ENCODE measurements around the gene CSTA. TPM values are rescaled to one million over a fixed set of nuclear protein-coding genes. Genes with fewer than 3 reads are reported as not detected.
"Not testable (repeated sequence)": the region's sequence is repeated elsewhere in the genome, so short reads cannot be mapped to it uniquely, and the experiment has no call there.

The CSTA gene
- total RNA-seq, 2 donors from 2014 or later = 0.35 TPM; not detected in 1

DNA sequence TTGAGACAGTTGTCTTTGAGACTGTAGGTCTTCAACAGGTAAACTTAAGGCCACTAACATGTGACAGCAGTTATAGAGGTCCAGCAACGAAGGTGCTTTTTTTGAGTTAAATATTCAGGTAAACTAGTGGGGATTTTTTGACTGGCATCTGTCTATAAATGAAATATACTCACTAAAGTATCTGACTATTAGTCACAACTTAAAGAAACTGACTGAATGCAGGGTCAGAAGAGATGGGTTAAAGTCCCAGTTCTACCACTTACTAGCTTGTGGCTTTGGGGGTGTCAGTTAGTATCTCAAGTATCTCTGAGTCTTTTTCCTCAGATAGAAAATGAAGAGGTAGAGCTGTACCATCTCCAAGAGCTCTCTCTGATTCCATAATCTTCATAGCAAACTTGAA lies 40.0 kb downstream of the CSTA start:
- no peaks in the 10 kb centered on the region for H3K27me3 Mint-ChIP-seq (ENCODE audit: low read depth)
- H3K9me3 Mint-ChIP-seq = no peaks in the 10 kb centered on the region
- peak; percentile 77 to 79 for ATAC-seq (replicated peaks in 1 of 2)
- peaks cover 11 to 27% of the 10 kb centered on the region in 2 donors for H3K36me3 Mint-ChIP-seq (ENCODE audit: insufficient read depth in 2 of 2)
- peak overlapping the region; percentile 99 for H3K27ac Mint-ChIP-seq
- peak overlapping the region; percentile 59 to 96 for H3K4me3 Mint-ChIP-seq
- peaks cover 49% of the 10 kb centered on the region for H3K4me1 Mint-ChIP-seq (ENCODE audit: low read depth)
- peak; percentile 8 to 24 for DNase-seq

DNA sequence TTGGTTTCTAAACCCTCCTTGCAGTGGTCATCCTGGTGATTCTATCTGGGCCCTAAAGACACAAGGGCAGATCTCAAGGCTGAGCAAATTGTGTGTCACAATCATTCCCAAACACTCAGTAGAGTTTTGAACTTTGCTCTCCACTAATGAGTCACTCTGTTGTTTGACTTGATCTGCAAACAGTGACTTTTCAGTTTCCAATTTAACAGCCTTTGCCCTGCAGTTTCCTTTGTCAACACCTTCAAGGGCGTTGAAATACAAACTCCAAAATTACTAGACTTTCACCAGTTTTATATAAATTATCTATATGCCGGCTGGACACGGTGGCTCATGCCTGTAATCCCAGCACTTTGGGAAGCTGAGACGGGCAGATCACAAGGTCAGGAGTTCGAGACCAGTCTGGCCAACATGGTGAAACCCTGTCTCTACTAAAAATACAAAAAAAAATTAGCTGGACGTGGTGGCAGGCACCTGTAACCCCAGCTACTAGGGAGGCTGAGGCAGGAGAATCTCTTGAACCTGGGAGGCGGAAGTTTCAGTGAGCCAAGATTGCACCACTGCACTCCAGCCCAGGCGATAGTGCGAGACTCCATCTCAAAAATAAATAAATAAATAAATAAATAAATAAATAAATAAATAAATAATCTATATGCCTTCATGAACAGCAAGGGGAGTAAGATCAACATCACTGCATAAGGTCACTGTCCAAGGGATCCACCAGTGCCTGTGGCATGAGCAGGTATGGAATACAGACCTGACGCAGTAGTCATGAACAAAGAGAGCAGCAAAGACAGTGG lies 40.7 kb downstream of the CSTA start:
- DNase-seq = peak; percentile 45 to 52
- peaks cover 11 to 25% of the 10 kb centered on the region in 2 donors for H3K36me3 Mint-ChIP-seq (ENCODE audit: insufficient read depth in 2 of 2)
- peak overlapping the region; percentile 99 for H3K27ac Mint-ChIP-seq
- H3K9me3 Mint-ChIP-seq; H3K27me3 Mint-ChIP-seq (ENCODE audit: low read depth): not testable (repeated sequence)
- peak overlapping the region; percentile 59 to 96 for H3K4me3 Mint-ChIP-seq
- H3K4me1 Mint-ChIP-seq (ENCODE audit: low read depth) = peaks cover 49% of the 10 kb centered on the region
- peak; percentile 89 to 92 for ATAC-seq (replicated peaks in 1 of 2)

DNA sequence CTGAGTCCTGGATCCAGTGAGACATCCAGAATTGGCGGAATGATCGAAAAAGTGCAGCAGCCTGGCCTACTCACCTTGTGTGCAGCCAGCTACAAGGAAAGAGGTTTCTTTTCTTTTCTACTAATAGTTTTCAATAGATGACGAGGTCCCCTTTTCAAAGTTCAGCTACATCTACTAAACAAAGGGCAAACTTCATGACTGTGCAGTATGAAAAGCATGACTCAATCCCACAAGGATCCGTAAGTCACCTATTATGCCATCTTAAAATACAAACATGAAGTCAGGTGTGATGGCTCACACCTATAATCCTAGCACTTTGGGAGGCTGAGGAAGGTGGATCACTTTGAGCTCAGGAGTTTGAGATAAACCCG lies 41.3 kb downstream of the CSTA start:
- H3K9me3 Mint-ChIP-seq = no peaks in the 10 kb centered on the region
- H3K4me1 Mint-ChIP-seq (ENCODE audit: low read depth) = peaks cover 52% of the 10 kb centered on the region
- no peak for DNase-seq
- H3K36me3 Mint-ChIP-seq (ENCODE audit: insufficient read depth in 2 of 2) = peaks cover 11 to 29% of the 10 kb centered on the region in 2 donors
- H3K27me3 Mint-ChIP-seq (ENCODE audit: low read depth) = no peaks in the 10 kb centered on the region
- peak overlapping the region; percentile 34 to 50 for H3K4me3 Mint-ChIP-seq
- H3K27ac Mint-ChIP-seq = peak overlapping the region; percentile 76
- peak; percentile 15 to 32 for ATAC-seq (replicated peaks in 1 of 2)

DNA sequence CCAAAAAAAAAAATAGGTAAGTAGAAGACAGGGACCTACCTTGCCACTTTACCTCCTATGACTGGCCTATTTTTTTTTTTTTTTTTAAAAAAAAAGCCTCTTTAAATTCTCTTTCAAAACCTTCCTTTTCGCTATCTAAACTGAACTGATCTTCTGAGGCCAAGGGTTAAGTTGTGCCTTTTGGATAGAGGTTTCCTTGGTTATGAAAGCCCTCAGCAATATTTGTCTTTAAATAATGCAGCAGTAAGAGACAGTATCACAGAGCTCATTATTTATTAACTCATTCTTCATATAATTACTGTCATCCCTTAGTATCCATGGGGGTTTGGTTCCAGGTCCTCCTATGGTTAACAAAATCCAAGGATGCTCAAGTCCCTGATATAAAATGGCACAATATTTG lies 49.0 kb downstream of the CSTA start:
- no peak overlapping the region for H3K27ac Mint-ChIP-seq
- no peaks in the 10 kb centered on the region for H3K27me3 Mint-ChIP-seq (ENCODE audit: low read depth)

DNA sequence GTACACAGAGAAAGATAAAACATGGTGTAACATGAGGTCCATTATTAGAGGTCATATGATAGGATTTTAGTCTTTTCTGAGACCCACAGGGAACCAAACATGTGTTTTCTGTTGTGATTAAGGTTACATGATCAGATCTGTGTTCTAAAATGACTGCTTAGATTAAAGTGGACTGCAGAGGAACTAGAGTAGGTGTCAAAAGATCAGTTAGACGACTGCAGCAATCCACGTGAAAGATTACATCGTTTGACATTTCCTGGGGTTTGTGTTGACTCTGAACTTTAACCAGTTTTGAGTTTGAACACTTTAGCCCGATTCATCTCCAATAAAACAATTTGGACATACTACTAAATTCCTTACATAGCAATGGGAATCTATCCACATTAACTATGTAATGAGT lies 52.9 kb downstream of the CSTA start:
- Mint-ChIP-seq H3K36me3 (ENCODE audit: insufficient read depth in 2 of 2) (peaks cover 15 to 25% of the 10 kb centered on the region in 2 donors), H3K27ac (peak overlapping the region; percentile 96), H3K27me3 (ENCODE audit: low read depth) (no peaks in the 10 kb centered on the region), H3K9me3 (no peaks in the 10 kb centered on the region), H3K4me3 (peak overlapping the region in 1 of 2 donors; percentile 35), H3K4me1 (ENCODE audit: low read depth) (peaks cover 58% of the 10 kb centered on the region)
- DNase-seq = no peak
- peak; percentile 73 to 81 for ATAC-seq (replicated peaks in 1 of 2)

More for the DNA sequence above, 49.0 kb downstream of the CSTA start:
- Mint-ChIP-seq H3K9me3 (no peaks in the 10 kb centered on the region), H3K36me3 (ENCODE audit: insufficient read depth in 2 of 2) (peaks cover 16 to 30% of the 10 kb centered on the region in 2 donors), H3K4me1 (ENCODE audit: low read depth) (peaks cover 26% of the 10 kb centered on the region), H3K4me3 (no peak overlapping the region)
- ATAC-seq (replicated peaks in 1 of 2) (no peak), DNase-seq (no peak)

DNA sequence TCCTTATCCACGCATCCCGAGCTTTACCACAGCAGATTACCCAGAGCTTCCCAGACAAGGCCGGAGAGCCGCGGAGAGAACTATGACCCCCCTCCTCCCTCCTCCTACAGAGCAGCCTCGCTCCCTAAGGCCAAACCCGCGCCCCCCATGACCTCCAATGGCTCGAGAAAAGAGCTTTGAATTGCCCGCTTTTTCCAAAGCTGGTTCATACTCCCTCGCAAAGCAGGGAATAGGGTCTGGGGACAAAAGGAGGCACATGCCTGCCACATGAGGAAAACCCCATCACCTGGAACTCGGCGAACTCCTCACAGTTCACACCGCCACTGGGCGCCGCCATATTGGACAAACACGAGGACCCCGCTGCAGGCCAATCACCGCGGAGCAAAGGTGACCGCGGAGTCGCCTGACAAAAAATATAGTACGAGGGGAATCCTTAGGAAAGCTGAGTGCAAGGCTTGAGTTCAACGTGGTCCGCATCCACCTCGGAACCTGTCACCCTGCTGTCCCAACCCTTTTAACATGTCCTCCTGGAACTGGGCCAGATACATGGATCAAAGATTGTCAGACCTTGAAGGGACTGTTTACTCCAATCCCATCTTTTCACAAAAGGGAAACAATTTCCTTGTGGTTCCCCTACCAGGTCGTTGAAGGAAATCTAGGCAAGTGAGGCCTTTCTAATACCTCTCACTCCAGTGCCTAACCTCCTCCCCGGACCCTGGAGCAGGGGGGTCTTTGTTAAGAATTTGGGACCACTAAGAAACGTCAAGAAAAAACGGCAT lies 58.0 kb downstream of the CSTA start, which contains the start of gene MIX23:
Gene MIX23, minus strand, starts transcription at position 344 of the 779 bp plus-strand sequence. Its CDS starts 7 bp downstream, at position 337.
- no peaks in the 10 kb centered on the region for H3K9me3 Mint-ChIP-seq
- no peaks in the 10 kb centered on the region for H3K27me3 Mint-ChIP-seq (ENCODE audit: low read depth)
- H3K4me1 Mint-ChIP-seq (ENCODE audit: low read depth) = peaks cover 83% of the 10 kb centered on the region
- ATAC-seq (replicated peaks in 1 of 2) (peak; percentile 45 to 54), DNase-seq (peak; percentile 87 to 90)
- H3K36me3 Mint-ChIP-seq (ENCODE audit: insufficient read depth in 2 of 2) = peaks cover 7 to 10% of the 10 kb centered on the region in 2 donors
- H3K27ac Mint-ChIP-seq = peak within 1 kb of the TSS; percentile 97
- H3K4me3 Mint-ChIP-seq = peak within 1 kb of the TSS; percentile 90 to 97

DNA sequence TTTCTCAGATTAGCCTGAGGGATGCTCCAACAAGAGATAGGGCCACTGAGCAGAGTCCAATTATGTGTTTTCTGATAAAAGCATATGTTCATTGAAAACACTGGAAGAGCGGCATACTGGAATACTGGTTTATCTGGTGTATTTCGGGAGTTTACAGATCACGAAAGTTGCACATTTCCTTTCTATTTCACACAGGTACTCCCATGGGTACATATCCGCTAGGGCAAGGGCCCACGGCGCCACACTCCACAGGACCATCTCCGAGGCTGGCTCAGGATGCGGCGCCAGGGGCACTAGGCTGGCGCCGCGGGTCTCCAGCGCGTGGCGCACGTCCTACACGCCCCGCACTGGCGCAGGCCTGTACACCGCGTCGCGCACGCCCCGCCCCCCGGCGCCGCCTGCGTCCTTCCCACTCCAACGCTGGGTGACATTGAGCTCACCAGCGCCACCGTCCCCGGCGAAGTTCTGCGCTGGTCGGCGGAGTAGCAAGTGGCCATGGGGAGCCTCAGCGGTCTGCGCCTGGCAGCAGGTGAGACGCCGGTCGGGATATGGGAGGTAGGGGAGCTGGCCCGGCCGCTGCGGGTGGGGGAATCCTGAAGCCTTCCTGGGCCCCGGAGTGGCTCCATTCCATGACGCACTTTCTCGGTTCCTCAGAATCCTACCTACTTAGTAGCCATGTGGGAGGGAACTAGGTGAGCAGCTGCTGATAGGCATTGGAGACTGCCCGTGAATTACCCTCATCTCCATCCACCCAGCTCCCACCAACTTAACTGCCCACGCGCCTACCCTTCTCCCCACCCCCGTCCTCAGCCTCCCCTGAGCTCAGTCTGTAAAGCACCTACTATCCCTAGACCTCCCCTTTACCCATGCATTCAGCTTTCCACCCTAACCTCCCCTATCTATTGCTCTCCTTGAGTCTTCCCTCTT lies 59.0 kb downstream of the CSTA start, which contains the start of gene FAM162A:
Gene FAM162A, plus strand, starts transcription at position 412 of the 927 bp plus-strand sequence. Its CDS starts 84 bp downstream, at position 496.
- Mint-ChIP-seq H3K36me3 (ENCODE audit: insufficient read depth in 2 of 2) (peaks cover 6 to 10% of the 10 kb centered on the region in 2 donors), H3K27ac (peak within 1 kb of the TSS; percentile 97), H3K4me1 (ENCODE audit: low read depth) (peaks cover 79% of the 10 kb centered on the region), H3K9me3 (no peaks in the 10 kb centered on the region), H3K4me3 (peak within 1 kb of the TSS; percentile 90 to 97), H3K27me3 (ENCODE audit: low read depth) (no peaks in the 10 kb centered on the region)
- ATAC-seq (replicated peaks in 1 of 2) = peak; percentile 97 to 98
- DNase-seq = peak; percentile 96 to 98

DNA sequence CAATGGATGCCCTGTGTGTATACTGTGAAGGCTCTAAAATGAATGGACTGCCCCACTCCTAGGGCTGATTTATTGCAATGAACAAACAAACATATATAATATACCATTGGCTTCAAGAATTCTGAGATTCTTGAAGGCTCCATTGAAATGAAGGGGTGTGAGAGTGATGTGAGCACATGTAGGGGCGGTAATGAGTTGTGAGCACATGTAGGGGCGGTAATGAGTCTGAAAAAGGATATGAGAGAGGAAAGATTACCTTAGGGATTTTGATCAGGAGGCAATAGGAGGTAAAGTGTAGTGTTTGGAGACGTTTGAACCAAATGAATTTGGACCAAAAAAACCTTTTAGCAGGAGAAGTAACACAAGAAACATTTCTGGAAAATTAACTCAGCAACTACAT lies 62.7 kb downstream of the CSTA start:
- ATAC-seq (replicated peaks in 1 of 2) (no peak), DNase-seq (no peak)
- H3K27ac Mint-ChIP-seq = no peak overlapping the region
- no peaks in the 10 kb centered on the region for H3K9me3 Mint-ChIP-seq
- no peaks in the 10 kb centered on the region for H3K27me3 Mint-ChIP-seq (ENCODE audit: low read depth)
- peak overlapping the region in 1 of 2 donors; percentile 5 for H3K4me3 Mint-ChIP-seq
- peaks cover 45% of the 10 kb centered on the region for H3K4me1 Mint-ChIP-seq (ENCODE audit: low read depth)
- peaks cover 6 to 8% of the 10 kb centered on the region in 2 donors for H3K36me3 Mint-ChIP-seq (ENCODE audit: insufficient read depth in 2 of 2)

DNA sequence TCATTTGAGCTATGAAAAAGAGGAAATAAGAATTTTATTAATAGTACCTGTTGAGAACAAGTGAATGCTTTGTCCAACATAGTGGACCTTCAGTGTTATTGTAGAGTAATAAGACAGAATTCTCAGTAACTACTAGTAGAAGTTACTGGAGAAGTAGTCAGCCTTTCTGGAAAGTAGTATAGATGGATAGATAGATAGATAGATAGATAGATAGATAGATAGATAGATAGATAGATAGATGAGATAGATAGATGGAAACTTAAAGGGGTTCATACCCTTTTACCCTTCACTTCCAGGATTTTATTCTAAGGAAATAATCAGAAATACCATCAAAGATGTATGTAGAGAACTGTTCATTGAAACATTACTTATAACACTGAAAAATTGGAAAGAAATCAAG lies 64.1 kb downstream of the CSTA start:
- H3K36me3 Mint-ChIP-seq (ENCODE audit: insufficient read depth in 2 of 2) = peaks cover 6 to 7% of the 10 kb centered on the region in 2 donors
- H3K4me3 Mint-ChIP-seq = no peak overlapping the region
- peak overlapping the region; percentile 38 for H3K27ac Mint-ChIP-seq
- no peak for ATAC-seq (replicated peaks in 1 of 2)
- H3K9me3 Mint-ChIP-seq = no peaks in the 10 kb centered on the region
- no peak for DNase-seq
- H3K27me3 Mint-ChIP-seq (ENCODE audit: low read depth) = no peaks in the 10 kb centered on the region
- H3K4me1 Mint-ChIP-seq (ENCODE audit: low read depth) = peaks cover 39% of the 10 kb centered on the region

DNA sequence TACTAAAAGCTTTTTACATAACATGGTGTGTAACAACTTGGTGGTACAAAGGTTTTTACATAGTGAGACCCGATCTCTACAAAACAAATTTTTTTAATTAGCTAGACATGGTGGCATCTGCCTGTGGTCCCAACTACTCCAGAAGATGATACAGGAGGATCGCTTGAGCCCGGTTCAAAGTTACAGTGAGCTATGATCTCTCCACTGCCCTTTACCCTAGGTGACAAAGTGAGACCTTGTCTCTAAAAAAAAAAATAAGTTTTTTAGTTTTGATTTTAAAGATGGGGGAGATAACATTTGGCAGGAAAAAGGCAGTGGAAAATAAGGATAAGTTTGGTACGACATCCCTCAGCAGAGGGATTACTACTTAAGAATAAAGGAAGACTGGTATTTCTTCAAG lies 64.8 kb downstream of the CSTA start:
- Mint-ChIP-seq H3K27me3 (ENCODE audit: low read depth) (no peaks in the 10 kb centered on the region), H3K27ac (peak overlapping the region; percentile 43), H3K36me3 (ENCODE audit: insufficient read depth in 2 of 2) (peaks cover 5 to 6% of the 10 kb centered on the region in 2 donors), H3K4me3 (no peak overlapping the region), H3K4me1 (ENCODE audit: low read depth) (peaks cover 39% of the 10 kb centered on the region), H3K9me3 (no peaks in the 10 kb centered on the region)
- ATAC-seq (replicated peaks in 1 of 2) (no peak), DNase-seq (no peak)

DNA sequence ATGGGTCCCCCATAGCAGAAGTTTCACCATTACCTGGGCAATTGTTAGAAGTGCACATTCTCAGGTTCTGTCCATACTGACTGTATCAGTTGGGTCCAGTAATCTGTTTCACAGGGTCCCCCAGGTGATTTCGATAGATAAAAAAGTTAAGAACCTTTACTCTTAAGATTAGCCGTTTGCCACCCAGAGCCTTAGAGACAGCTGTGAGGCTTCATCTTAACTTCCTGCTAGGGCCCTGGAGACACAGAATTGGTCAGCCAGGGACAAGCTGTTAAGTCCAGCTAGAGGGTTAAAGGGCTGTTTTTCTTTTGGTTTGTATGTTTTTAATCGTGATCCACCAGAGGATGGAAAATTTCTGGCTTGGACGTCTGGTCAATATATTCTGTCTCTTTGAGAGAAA lies 65.6 kb downstream of the CSTA start:
- no peak overlapping the region for H3K27ac Mint-ChIP-seq

More for the DNA sequence above, 65.6 kb downstream of the CSTA start:
- no peak overlapping the region for H3K4me3 Mint-ChIP-seq
- peaks cover 41% of the 10 kb centered on the region for H3K4me1 Mint-ChIP-seq (ENCODE audit: low read depth)
- DNase-seq (no peak), ATAC-seq (replicated peaks in 1 of 2) (no peak)
- H3K27me3 Mint-ChIP-seq (ENCODE audit: low read depth) = no peaks in the 10 kb centered on the region
- no peaks in the 10 kb centered on the region for H3K9me3 Mint-ChIP-seq
- H3K36me3 Mint-ChIP-seq (ENCODE audit: insufficient read depth in 2 of 2) = peaks cover 5% of the 10 kb centered on the region in 2 donors

Data from activated T-cell treated with anti-CD3 and anti-CD28 coated beads, Interleukin-2, amount 50 U/mL, for 72 hours (primary cell).